Stimulated activated CD8-positive, alpha-beta memory T cell treated with anti-CD3 and anti-CD28 coated beads, Interleukin-4, amount 100 ng/mL, for 4 hours (primary cell): ENCODE data around the gene SYNGR1.
A peak's percentile ranks its signal among the peaks of the same experiment; 100 is the strongest.
"Not testable (repeated sequence)": the region's sequence is repeated elsewhere in the genome, so short reads cannot be mapped to it uniquely, and the experiment has no call there.

Experiments used
- DNase-seq, 2 donors: peaks; one replicate each; pipeline ENCODE4 v3.0.0-alpha.2; 2020; ENCODE audit warnings: low read depth in 2 of 2, low spot score in 1 of 2

The SYNGR1 gene

DNA sequence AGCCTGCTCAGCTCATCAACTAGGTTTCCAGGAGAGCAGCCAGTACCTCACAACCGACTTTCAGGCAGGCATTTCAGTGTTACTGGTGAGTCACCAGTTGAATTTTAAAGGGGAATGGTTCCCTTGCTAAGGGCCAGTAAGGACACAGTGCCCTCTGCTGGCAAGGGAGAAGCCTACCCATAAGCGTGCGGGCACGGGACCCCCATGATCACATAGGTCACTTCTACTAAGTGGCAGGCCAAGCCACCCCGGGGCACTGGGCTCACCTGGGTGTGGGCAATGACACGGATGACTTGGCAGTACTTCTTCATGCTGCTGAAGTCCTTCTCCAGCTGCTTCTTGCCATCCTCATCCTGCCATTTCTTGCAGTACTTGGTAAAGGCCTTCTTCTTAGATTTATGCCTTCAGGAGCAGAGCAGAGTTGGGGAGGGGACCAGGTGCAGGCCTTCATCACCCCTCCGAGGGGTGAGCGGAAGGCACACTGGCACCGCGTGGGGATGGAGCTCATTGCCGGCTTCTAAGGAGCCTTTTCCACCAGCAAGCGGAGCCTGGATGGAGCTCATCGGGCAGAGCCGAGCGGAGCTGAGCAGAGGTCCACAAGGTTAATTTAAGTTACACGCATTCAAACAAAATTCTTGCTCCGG is 33.2 kb upstream of the SYNGR1 start:
- DNase-seq, result peak; percentile 50 to 57

DNA sequence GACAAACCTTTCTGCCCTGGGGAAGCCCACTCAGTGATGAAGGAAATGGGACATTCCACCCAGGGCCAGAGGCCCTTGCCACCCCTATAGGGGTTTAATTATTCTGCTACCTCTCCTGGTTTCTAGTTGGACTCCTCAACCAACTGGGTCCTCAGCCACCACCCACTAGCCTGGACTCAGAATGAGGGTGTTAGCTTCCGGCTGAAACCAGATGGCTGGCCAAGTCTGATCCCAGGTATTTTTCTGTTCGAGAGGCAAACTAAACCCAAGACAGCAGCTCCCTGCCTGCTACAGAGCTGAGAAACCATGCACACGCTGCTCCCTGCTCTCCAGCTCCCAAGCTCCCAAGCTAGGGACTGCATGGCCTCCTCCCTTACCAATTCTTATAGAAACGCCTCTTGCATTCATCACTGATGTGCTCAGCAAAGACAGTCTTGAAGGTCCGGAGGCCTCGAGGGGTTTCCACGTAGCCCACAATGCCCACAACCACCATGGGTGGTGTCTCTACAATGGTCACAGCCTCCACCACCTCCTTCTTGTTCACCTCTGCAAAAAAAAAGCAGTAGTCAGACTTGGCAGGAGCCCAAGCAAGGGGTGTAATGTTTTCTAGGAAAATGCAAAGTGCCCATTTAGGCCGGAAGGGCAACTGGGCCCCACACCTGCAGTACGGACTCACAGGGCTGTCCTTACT is 32.6 kb upstream of the SYNGR1 start:
- DNase-seq, result no peak

DNA sequence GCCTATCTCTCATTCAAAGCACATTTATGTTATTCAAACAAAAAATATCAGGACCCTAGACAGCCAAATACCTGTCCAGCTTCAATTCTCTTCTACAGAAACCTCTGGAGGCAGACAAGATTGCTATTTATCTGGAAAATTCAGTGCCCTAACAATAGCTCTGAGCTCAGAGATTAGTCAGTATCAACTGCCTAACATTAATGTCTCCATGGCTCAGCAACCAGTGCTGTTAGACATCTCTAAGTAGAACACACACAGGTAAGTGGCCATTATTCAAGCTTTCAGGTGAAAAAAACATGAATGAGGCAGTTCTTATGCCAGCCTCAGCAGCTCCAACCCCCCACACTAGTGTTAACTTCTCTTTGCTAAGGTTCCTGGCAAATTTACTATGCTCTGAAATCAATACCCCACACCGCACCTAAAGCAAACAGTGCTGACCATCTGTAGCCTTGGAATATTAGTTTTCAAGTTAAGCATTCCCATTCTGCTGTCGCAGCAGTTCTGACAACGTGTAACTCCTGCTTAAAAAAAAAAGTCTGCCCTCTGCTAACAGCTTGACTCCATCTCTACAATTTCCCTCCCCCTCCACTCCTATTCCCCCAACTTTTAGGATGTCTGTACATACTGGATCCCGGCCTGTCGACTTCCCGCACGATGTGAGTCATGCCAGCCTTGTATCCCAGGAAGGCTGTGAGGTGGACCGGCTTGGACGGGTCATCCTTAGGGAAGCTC is 31.9 kb upstream of the SYNGR1 start:
- DNase-seq, result no peak

DNA sequence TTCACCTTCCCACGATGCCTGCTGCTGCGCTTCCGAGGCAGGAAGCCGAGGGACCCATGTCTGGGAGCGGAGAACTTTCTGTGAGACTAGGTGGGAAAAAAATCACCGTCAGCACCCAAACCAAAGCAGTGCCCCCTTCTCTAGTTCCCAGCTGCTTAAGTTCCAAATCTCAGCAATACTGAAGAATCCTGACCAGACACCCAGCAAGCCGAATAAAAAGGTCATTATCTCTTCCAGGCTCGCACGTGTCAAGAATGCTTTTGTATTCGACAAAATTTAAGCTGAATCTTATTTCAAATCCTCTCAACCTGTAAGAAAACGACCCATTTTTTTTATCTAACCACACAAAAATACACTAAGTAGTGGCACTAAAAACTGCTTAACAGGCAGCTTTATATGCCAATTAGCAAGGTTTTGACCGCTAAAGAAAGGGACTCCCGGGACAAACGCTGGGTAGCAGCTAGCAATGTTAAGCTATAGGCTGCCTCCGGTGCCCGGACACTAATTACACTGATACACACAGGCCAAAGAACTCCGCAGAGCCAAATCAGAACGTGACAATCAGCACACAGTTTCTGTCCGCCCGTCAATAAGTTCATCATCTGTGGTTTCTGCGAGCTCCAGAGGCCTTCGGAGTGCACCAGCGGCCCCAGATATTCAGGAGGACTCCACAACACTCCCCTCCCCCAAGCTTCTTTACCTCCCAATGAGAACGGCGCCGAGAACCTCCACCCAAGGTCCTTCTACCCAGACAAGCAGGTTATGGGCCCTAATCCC is 31.1 kb upstream of the SYNGR1 start:
- DNase-seq, result no peak

DNA sequence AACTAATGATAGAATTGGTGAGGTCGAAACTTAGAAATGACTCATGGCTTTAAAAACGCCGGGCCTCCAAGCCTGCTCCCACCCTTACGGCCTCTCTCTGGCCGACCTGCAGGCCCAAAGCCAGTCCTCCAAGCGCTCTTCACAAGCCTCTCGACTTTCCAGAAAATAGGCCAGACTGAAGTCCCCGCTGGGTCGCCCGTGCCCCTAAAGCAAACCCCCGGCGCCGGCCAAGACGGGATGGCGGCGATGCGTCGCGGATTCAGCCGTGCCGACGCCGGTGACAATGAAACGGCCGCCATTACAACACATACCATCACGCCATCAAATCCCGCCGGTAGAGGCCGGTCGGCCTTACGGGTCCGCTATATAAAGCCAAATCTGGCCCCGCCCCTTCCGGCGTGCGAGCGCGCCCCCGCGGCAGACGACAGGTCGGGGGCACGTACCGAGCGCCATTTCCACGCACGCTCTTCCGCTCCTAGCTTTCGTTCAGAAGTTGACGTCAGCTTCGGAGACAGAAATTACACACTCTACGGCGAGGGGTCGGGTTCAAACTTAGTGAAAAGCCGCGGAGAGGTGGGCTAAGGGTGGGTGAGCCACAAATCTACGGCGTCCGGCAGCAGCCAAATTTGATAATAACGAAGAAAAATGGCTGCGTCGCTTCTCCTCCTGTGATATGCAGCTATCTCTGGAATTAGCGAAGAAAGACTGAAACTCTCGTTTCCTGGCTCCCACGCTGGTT is 30.3 kb upstream of the SYNGR1 start, which contains the start of gene RPL3:
Gene RPL3 (minus strand): TSS at position 340 of the 739 bp plus-strand sequence. CDS start 26 bp downstream, at position 314.
- DNase-seq, result peak; percentile 93 to 94

DNA sequence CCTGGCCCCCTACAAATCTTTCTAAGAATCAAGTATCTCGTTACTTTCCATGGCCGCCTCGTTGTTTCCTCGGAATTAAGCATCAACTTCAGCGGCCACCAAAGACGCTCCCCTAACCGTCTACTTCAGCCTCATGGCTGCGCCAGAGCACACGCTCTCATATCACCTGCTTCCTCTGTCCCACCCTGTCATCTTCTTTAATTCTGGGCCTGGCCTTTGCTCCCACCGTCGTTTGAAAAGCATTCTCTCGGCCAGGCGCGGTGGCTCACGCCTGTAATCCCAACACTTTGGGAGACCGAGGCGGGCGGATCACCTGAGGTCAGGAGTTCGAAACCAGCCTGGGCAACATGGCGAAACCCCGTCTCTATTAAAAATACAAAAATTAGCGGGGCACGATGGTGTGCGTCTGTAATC is 29.2 kb upstream of the SYNGR1 start:
- DNase-seq, result not testable (repeated sequence)

DNA sequence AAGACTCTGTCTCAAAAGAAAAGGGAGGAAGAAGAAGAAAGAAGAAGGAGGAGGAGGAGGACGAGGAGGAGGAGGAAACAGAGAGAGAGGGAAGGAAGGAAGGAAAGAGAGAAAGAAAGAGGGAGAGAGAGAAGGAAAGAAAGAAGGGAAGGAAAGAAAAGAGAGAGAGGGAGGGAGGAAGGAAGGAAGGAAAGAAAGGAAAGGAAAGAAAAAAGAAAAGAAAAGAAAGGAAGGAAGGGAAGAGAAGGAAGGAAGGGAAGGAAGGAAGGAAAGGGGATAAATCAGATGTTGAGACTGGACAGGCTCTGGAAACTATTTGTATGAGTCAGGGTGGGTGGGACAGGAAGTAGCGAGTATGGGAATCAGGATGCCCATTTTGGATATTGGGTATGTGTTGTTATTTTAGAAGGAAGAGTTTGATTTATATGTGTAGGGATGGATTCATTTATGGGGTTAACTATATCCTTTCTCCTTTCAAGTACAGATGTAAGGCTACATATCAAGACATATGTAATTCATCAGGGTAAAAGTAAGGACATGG is 24.3 kb upstream of the SYNGR1 start:
- no peak for DNase-seq

DNA sequence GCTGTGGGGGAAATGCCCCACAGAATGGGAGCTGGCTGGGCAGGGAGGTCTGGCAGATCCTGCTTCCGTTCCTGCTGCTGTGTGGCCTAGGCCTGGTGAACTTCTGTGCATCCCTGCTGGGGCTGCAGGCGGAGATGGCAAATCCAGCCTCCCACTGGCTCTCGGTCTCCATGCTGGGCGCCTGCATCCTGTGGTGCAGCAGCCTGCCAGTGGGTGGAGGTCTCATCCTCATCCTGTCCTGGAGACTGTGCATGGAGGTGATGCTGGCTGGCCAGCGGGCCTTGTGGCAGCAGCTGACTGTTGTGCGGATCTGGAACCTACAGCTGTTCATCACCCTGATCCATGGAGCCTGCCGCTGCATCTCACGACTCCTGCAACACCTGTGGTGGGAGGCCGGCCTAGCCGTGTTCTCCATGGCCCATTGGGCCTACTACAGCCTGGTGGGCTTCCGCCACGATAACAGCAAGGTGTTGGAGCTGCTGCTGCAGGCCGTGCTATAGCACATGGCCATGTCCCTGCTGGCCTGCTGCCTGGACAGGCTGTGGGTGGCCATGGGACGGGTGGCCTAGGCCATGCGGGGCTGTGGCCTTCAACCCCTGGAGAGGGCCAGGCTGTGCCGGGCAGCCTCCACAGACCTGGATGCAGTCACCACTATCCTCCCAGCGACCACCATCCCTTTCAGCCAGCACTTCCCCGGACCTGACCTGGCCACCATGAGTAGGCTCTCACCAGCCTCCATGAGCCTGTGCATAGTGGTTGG is 21.6 kb upstream of the SYNGR1 start:
- DNase-seq, result no peak

DNA sequence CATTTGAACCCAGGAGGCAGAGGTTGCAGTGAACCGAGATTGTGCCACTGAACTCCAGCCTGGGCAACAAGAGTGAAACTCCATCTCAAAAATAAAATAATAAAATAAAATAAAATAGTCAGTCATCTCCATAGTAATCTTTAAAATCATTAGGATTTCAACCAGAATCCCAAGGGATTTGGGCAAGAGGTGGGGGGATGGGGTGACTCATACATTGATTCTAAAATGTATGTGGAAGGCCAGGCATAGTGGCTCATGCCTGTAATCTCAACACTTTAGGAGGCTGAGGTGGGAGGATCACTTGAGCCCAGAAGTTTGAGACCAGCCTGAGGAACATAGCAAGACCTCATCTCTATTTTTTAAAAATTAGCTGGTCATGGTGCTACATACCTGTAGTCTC is 19.2 kb upstream of the SYNGR1 start:
- not testable (repeated sequence) for DNase-seq

DNA sequence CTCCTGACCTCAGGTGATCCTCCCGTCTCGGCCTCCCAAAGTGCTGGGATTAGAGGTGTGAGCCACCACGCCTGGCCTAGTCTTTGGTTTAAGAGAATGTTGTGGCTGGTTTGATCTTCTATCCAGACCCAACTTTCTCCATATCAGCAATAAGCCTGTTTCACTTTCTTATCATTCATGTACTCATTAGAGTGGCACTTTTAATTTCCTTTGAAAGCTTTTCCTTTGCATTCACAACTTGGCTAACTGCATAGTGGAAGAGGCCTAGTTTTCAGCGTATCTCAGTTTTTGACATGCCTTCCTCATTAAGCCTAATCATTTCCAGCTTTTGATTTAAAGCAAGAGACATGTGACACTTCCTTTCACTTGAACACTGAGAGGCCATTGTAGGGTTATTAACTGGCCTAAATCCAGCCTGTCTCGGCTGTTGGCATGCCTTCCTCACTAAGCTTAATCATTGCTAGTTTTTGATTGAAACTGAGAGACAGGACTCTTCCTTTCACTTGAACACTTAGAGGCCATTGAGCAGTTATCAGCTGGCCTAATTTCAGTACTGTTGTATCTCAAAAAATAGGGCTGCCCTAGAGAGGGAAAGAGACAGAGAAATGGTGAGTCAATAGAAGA is 17.2 kb upstream of the SYNGR1 start:
- no peak for DNase-seq

DNA sequence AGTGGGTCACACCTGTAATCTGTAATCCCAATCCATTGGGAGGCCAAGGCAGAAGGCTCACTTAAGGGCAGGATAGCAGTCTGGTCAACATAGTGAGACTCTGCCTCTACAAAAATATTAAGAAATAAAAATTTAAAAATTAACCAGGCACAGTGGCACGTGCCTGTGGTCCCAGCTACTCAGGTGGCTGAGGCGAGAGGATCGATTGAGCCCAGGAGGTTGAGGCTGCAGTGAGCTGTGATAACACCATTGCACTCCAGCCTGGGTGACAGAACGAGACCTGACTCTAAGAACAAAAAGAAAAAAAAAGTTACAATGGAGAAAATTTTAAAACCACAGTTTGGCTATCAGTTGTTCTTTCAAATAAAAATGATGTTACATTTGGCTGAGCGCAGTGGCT is 13.4 kb upstream of the SYNGR1 start:
- no peak for DNase-seq

DNA sequence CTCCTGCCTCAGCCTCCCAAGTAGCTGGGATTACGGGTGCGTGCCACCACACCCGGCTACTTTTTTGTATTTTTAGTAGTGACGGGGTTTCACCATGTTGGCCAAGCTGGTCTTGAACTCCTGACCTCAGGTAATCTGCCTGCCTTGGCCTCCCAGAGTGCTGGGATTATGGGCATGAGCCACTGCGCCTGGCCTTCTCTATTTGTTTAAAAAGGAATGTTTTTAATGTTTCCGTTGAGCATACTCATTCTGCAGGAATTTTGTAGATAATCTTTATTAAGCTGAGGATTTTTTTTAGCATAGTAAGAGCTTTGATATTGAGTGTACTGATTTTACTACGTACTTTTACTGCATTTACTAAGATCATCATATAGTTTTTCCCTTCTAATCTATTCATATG is 10.0 kb upstream of the SYNGR1 start:
- DNase-seq, result not testable (repeated sequence)

DNA sequence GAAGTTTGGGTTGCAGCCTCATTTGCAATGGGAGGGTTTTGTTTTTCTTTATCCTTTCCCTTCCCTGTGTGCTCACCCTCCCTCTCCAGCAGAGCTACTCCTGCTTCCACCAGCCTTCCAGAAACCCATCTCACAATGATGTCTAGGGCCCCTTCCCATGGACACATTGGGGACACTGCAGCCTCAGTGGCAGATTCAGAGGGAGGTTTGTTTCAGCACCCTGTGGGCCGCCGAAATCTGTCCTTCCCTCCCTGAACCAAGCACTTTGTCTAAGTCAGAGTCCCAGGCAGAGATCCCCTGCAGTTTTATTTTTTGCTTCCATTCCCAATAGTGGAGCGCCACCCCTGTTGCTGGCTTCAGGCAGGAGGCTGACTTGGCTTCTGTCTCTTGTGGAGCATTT is 8.6 kb upstream of the SYNGR1 start:
- DNase-seq, result no peak

DNA sequence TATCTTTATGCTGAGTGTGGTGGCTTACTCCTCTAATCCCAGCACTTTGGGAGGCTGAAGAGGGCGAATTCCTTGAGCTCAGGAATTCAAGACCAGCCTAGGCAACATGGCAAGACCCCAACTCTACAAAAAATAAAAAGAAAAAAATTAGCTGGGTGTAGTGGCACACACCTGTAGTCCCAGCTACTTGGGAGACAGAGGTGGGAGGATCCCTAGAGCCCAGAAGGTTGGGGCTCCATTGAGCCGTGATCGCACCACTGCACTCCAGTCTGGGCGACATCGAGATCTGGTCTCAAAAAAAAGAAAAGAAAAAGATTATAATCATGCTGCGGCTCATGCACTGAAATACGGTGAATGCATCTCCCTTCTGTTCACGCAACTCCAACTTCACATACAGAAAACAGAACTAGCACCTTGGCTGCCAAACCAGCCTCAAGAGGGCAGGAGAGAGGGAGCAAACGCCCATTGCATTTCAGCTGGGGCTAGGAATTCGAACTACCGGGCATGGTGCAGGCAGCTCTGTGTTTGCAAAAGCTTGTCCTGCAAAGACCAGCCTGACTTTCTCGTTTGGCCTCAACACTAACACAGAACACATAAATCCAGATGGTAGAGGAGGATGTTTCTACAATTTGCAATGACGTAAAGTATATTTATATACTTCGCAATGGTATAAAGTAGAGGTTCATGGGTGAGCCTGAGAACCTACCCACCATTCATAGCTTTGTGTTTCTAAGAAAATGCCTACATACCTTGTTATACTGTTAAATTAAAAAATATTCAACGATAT is 6.3 kb upstream of the SYNGR1 start:
- DNase-seq, result peak in 1 of 2 donors; percentile 13

DNA sequence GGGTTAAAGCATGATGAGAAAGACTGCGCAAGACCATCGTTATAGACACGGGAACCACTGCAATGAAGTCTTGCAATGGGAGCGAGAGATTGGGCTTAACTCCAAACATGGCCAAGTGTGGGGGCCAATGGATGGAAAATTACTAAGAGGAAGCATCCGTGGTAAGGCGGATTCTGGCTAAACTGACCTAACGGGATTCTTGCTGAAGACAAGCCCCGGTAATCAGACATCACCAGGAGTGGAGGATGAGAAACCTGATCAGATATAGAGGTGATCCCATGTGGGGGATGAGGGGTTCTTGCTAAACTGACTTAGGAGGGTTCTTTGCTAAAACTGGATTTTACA is 5.8 kb upstream of the SYNGR1 start:
- DNase-seq, result no peak

DNA sequence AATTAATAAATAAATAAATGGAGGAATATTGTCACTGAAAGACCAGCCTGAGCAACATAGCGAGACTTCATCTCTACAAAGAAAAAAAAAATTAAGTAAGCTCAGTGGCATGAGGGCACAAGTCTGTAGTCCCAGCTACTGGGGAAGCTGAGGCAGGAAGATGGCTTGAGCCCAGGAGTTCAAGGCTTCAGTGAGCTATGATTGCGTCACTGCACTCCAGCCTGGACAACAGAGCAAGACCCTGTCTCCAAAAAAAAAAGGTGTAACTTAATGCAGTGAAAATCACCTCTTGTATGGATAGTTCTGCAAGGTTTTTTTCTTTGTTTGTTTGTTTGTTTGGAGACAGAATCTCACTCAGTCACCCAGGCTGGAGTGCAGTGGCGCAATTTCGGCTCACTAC is 4.6 kb upstream of the SYNGR1 start:
- no peak for DNase-seq

DNA sequence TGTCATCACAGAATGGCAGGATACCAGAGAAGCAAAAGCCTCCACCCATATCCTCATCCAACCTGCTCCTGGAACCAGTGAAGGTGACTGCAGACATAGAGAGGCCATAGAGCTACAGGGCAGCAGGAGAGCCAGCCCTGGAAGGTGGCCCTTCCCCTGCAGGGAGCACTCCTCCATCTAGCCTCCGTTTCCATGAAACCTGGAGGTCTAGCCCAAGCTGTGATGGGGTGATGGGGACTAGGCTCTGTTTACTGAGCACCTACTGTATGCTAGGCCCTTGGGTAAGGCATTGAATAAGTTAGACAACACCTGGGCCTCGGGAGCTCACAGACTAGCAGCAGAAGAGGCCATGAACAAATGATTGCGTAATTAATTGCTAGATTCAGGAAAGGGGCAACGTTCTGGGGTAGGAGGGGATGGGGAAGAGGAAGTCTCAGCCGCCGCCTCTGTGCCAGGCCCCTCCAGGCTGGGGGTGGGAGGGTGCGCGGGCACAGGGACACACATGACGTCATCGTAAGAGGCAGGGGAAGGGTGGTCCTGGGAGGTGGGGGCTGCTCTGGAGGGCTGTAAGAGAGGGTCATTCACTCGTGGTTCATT is 784 bp upstream of the SYNGR1 start:
- DNase-seq, result no peak

DNA sequence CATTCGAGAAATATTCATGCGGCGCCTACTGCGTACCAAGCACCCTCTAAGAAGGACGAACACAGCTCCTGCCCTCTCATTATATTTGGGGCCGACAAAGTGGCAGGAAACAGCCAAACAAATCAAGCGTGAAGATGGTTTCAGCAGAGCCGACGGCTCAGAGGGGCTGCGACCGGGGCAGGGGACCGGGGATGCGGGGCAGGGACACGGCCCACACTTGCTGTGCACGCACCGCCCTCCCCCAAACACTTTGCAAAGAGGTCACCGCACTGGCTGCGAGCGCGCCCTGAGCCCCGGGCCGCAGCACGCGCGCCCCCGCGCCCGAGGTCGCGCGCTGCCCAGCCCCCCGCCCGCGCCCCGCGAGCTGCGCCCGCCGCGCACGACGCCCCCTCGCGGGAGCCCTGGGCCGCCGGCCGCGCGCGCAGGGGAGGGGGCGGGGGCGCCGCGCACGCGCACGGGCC is 255 bp upstream of the SYNGR1 start:
- DNase-seq, result no peak
